GM21447 (cell line): Measurements from ENCODE around the gene BICDL1.

Experiments used
- ATAC-seq: cut with Tn5 transposase; IDR thresholded peaks from one replicate; pipeline ENCODE4 v1.9.1; 2021; ENCODE audit not compliant: unreplicated experiment

Gene BICDL1

GRCh38 chr12:120121343-120121742 lies 132.3 kb downstream of the BICDL1 start:
- ATAC-seq: no peak

GRCh38 chr12:120121766-120122293 lies 132.8 kb downstream of the BICDL1 start:
- peak; percentile 39 for ATAC-seq

- no peak for ATAC-seq
These were observed 136.0 kb downstream of the BICDL1 start for GRCh38 chr12:120125029-120125428.

GRCh38 chr12:120125792-120126634 lies 137.0 kb downstream of the BICDL1 start:
- ATAC-seq: no peak

GRCh38 chr12:120126635-120127005 lies 137.6 kb downstream of the BICDL1 start:
- no peak for ATAC-seq

- no peak for ATAC-seq
These were observed 141.0 kb downstream of the BICDL1 start for GRCh38 chr12:120130011-120130410.

- ATAC-seq: no peak
These were observed 142.1 kb downstream of the BICDL1 start for GRCh38 chr12:120131116-120131515.

GRCh38 chr12:120132054-120132836 lies 143.2 kb downstream of the BICDL1 start:
- no peak for ATAC-seq

- peak; percentile 94 for ATAC-seq
These were observed 143.9 kb downstream of the BICDL1 start for GRCh38 chr12:120132863-120133385.

GRCh38 chr12:120134307-120134980 lies 145.4 kb downstream of the BICDL1 start:
- no peak for ATAC-seq

GRCh38 chr12:120136093-120136770 lies 147.2 kb downstream of the BICDL1 start:
- no peak for ATAC-seq

GRCh38 chr12:120137833-120138232 lies 148.8 kb downstream of the BICDL1 start:
- ATAC-seq: no peak

- ATAC-seq: no peak
These were observed 149.3 kb downstream of the BICDL1 start for GRCh38 chr12:120138366-120138765.

GRCh38 chr12:120139958-120140357 lies 150.9 kb downstream of the BICDL1 start:
- no peak for ATAC-seq

GRCh38 chr12:120140603-120141002 lies 151.6 kb downstream of the BICDL1 start:
- ATAC-seq: no peak

- no peak for ATAC-seq
These were observed 152.3 kb downstream of the BICDL1 start for GRCh38 chr12:120141336-120141735.

GRCh38 chr12:120142231-120142877 lies 153.3 kb downstream of the BICDL1 start:
- ATAC-seq: no peak
